Neural progenitor cell (in vitro differentiated cells): ENCODE results near the gene CELSR3.

Source experiments
- CTCF ChIP-seq: fragments of 200-600 bp; sonication (generic); IDR thresholded peaks from 2 replicates; pipeline ENCODE4 v1.5.1; 2017; ENCODE audit warnings: antibody characterized with exemption, mild to moderate bottlenecking
- EZH2 ChIP-seq: fragments of 200-600 bp; sonication (generic); IDR thresholded peaks from 2 replicates; pipeline ENCODE4 v1.6.1; 2017; ENCODE audit warnings: antibody characterized with exemption, mild to moderate bottlenecking, moderate library complexity
- EZH2phosphoT487 ChIP-seq: fragments of 200-600 bp; sonication (generic); IDR thresholded peaks from 2 replicates; pipeline ENCODE4 v1.6.1; 2017; ENCODE audit warnings: antibody characterized with exemption

DNA sequence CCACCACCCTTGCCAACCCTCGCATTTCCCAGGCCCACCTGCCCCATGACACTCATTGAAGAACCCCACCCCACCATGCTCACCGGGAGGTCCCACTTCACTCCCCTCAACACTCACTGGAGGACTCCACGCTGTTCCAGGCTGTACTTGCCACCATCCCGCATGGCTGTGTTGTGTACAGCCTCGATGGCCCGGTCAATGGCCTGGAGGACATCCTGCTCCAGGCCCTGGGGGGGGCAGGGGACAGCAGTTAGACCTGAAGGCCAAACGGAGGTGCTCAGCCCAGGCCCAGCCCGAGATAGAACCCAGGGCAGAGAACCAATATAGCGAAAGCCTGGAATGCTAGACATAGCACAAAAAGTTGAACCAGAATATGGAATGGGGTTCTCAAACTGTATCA is 20.1 kb upstream of the CELSR3 start:
- no peak for TF ChIP-seq CTCF
- no peak for TF ChIP-seq EZH2phosphoT487
- TF ChIP-seq EZH2 = no peak
